Measurements from ENCODE around the gene TAF15.

The TAF15 gene

GRCh38 chr17:35808962-35809854, at the start of gene TAF15:
TSS of gene TAF15 (plus strand) at chr17:35809484. CDS start at chr17:35809570, 86 bp downstream.
- peak; percentile 99 for DNase-seq

DNA sequence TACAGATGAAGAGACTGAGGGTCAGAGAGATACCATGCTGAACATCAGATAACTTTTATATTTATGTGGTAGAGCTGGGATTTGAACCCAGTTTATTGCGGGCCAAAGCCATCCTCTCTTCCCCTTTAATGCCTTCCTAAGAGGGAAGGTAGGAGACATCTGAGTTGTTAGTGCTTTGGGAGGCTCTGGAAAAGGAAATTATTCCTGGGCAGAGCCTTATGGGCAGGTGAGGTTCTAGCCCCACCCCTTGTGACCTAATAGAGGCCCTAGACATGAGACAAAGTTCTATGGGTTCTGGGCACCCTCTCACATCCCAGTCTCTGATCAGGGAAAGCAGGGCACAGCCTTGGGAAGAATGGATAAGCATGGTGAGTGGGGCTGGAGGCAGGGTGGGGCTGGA, 48.7 kb upstream of the TAF15 start, which contains the start of gene C17orf50:
C17orf50 (plus strand) TSS at position 301 of the 400 bp plus-strand sequence; CDS start at position 356, 55 bp downstream.
- DNase-seq, result no peak

- no peak for DNase-seq
These were observed 47.7 kb upstream of the TAF15 start for GRCh38 chr17:35761601-35762000.

GRCh38 chr17:35763767-35764122, 45.5 kb upstream of the TAF15 start:
- DNase-seq, result no peak

- peak; percentile 95 for DNase-seq
These were observed 44.9 kb upstream of the TAF15 start for GRCh38 chr17:35764123-35764991.

DNA sequence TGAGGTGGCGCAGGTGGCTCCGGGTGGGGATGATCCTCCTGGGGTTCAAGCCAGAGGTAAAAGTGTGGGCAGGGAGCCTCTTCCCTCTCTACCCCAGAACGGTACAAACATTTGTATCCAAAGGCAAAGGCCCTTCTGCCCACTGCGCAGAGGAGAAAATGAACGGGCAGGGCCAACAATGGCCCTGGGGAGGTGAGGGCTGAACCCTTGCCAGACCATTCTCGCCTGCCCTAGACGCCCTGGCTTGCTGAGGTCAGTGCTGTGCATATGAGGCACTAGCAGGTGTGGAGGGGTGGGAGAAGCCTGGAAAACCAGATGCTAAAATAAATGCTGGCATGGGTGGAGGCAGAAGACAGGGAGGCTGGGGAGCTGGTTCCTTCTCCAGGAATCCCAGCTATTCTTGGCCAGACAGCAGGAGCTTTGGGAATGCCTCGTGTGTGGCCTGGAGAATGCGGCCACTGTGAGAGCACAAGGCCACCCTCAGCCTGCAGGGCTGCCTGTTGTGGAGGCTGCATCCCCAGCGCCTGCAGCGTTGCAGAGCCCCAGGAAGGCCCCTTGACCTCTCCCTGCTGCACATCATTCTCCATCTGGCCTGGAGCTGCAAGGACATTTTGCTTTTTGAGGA, 44.1 kb upstream of the TAF15 start:
- DNase-seq, result no peak

- DNase-seq, result no peak
These were observed 43.4 kb upstream of the TAF15 start for GRCh38 chr17:35765756-35766488.

- no peak for DNase-seq
These were observed 42.8 kb upstream of the TAF15 start for GRCh38 chr17:35766489-35766877.

GRCh38 chr17:35766903-35767510, 42.3 kb upstream of the TAF15 start:
- DNase-seq, result no peak

DNA sequence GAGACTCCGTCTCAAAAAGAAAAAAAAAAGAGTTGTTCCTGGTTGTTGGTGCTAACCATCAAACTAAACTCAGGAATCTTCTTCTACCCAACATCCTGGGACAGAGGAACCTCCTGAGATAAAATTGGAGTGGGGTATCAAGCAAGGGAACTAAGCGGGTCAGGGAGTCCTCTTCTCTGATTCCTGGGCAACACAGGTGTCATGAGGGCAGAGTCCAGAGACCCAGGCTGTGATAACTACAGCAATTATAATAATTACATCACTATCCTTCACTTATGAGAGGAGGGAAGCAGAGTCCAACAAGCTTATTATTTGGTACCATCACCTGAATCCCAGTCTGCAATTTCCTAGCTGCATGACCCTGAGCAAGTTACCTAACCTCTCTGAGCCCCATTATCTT, 40.5 kb upstream of the TAF15 start:
- DNase-seq, result no peak

- no peak for DNase-seq
These were observed 39.3 kb upstream of the TAF15 start for GRCh38 chr17:35769895-35770486.

GRCh38 chr17:35773129-35773528, 36.2 kb upstream of the TAF15 start:
- no peak for DNase-seq

DNA sequence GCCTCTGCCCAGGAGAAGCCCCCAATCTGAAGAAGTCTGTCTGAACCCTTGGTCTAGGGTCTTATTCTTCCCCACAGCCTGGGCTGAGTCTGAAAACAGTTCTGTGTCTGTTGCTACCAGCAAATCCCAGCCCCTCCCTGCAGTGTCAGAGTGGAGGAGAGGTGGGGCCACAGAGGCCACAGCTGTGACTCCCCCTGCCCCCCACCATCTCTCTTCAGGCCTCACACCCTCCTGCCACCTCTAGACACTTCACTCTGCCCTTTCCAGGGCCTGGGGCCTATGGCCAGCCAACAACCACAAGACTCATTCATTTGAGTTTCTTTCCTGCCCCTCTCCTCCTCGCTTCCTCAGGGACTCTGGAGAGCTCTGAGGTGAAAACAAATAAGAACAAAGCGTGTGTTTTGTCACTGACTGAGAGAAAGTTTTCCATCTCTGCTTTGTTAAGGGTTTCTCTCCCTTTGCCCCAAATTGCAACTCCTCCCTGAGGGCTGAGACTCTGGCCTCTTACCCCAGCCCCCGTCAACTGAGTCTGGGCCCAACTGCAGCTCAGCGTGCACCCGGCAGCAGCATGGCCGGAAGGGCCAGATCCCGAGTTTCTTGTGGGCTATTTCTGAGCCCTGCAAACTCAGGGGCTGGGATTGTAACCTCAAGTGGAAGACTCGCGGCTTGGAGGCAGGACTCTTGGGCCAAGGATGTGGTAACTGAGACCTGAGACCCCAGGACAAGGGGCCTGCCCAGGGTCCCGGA, 35.4 kb upstream of the TAF15 start:
- no peak for DNase-seq

DNA sequence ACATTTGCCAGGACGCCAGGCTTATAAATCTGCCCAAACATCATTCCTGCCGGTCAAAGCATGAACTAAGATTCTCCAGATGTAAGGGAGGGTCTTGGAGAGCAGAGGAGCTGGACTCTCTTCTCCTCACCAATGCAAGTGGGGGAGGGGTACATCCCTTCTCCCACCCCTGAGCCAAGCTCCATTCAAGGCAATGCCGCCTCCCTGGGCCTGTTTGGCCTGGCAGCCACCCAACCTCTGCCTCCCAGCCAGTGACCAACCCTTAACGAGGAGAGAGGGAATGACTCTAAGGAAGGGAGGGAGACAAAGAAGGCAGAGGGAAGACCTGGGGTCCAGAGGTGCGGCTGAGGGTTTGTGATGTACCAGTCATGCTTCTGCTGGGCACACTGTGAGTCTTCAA, 34.8 kb upstream of the TAF15 start:
- DNase-seq, result no peak

GRCh38 chr17:35775039-35775438, 34.2 kb upstream of the TAF15 start:
- no peak for DNase-seq

- no peak for DNase-seq
These were observed 33.7 kb upstream of the TAF15 start for GRCh38 chr17:35775583-35775982.

DNA sequence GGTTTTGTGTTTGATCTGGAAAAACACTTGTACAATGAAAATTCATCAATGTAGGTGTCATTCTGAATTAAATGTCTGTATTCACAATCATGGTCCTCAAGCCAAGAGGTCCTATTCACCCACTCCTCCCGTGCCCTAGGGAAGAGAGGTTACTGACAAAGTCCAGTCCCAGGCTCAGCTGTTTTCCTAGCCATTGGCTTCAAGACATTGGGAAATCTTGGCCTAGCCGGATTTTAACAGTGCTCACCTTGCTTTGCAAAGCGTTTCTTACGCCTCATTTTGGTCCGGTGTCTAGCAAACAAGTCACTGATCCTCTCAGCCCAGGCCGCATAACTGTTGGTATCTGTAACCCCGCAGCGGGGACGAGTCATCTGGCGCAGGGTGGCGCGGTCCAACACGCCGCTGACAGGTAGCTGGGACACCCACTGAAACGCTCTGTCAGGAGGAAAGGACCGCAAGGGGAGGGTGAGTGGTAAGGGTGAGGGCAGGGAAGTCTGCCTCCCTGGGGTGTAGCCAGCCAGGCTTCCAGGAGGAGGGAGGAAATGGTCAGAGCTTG, 30.6 kb upstream of the TAF15 start:
- no peak for DNase-seq

DNA sequence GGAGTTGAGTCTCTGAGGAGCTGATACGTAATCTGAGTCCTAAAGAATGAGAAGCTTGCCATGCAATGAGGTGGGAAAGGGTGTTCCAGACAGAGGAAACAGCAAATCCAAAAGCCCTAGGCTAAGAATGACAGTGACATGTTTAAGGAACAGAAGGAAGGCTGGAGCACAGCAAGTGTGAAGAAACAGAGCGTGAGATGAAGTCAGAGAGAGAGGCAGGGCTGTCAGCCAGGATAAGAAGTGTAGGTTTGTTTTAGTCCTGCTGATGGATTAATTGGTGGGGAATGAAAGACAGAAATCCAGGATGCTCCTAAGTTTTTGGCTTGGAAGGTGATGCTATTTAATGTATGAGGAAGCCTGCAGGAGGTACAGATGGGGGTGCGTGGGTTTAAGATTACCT, 28.3 kb upstream of the TAF15 start:
- no peak for DNase-seq

- no peak for DNase-seq
These were observed 24.4 kb upstream of the TAF15 start for GRCh38 chr17:35784895-35785294.

GRCh38 chr17:35786941-35787432, 22.3 kb upstream of the TAF15 start:
- no peak for DNase-seq

All from activated effector memory CD4-positive, alpha-beta T cell treated with anti-CD3 and anti-CD28 coated beads, Interleukin-2, amount 50 U/mL, for 16 hours (primary cell).